IPS-18c (cell line): ENCODE results near the gene CHMP1A.
"Not testable (repeated sequence)": the region's sequence is repeated elsewhere in the genome, so short reads cannot be mapped to it uniquely, and the experiment has no call there.

Experiments used
- H3K4me3 ChIP-seq: 2 replicates; pipeline ENCODE4 v1.7.0; 2013; ENCODE audit warnings: low read depth, mild to moderate bottlenecking, low read length, moderate library complexity; ENCODE audit not compliant: insufficient read depth
- H3K9me3 ChIP-seq: one replicate; pipeline ENCODE4 v1.6.1; 2013; ENCODE audit warnings: mild to moderate bottlenecking, low read length, moderate library complexity; ENCODE audit not compliant: control insufficient read depth, insufficient read depth

The CHMP1A gene

GRCh38 chr16:89670496-89671431, 13.3 kb upstream of the CHMP1A start:
- Histone ChIP-seq H3K9me3 (peaks cover 2% of the 10 kb centered on the region), H3K4me3 (no peak overlapping the region)

- peaks cover 2% of the 10 kb centered on the region for H3K9me3 ChIP-seq
- no peak overlapping the region for H3K4me3 ChIP-seq
Observed at GRCh38 chr16:89669755-89670154, 12.2 kb upstream of the CHMP1A start.

- Histone ChIP-seq H3K9me3 (peaks cover 2% of the 10 kb centered on the region), H3K4me3 (no peak overlapping the region)
Observed at GRCh38 chr16:89668790-89669158, 11.3 kb upstream of the CHMP1A start.

- Histone ChIP-seq H3K4me3 (no peak overlapping the region), H3K9me3 (peaks cover 2% of the 10 kb centered on the region)
Observed at GRCh38 chr16:89667633-89668032, 10.1 kb upstream of the CHMP1A start.

- not testable (repeated sequence) for H3K9me3 ChIP-seq, H3K4me3 ChIP-seq
Observed at GRCh38 chr16:89667000-89667399, 9.5 kb upstream of the CHMP1A start.

- H3K4me3 ChIP-seq, H3K9me3 ChIP-seq: not testable (repeated sequence)
Observed at GRCh38 chr16:89664238-89664637, 6.7 kb upstream of the CHMP1A start.

- H3K4me3 ChIP-seq: no peak overlapping the region
- no peaks in the 10 kb centered on the region for H3K9me3 ChIP-seq
Observed at GRCh38 chr16:89661215-89661614, 3.7 kb upstream of the CHMP1A start.

- Histone ChIP-seq H3K9me3 (no peaks in the 10 kb centered on the region), H3K4me3 (no peak overlapping the region)
Observed at GRCh38 chr16:89660146-89660545, 2.6 kb upstream of the CHMP1A start.

- Histone ChIP-seq H3K4me3 (peak overlapping the region; percentile 89), H3K9me3 (no peaks in the 10 kb centered on the region)
Observed at GRCh38 chr16:89658221-89658879, 842 bp upstream of the CHMP1A start.

GRCh38 chr16:89656435-89657121, 930 bp downstream of the CHMP1A start:
- H3K4me3 ChIP-seq: peak overlapping the region; percentile 89
- no peaks in the 10 kb centered on the region for H3K9me3 ChIP-seq

GRCh38 chr16:89655062-89655643, 2.4 kb downstream of the CHMP1A start:
- Histone ChIP-seq H3K4me3 (no peak overlapping the region), H3K9me3 (no peaks in the 10 kb centered on the region)

GRCh38 chr16:89653656-89654295, 3.7 kb downstream of the CHMP1A start:
- Histone ChIP-seq H3K4me3 (no peak overlapping the region), H3K9me3 (no peaks in the 10 kb centered on the region)

- H3K4me3 ChIP-seq: no peak overlapping the region
- H3K9me3 ChIP-seq: no peaks in the 10 kb centered on the region
Observed at GRCh38 chr16:89651584-89651983, 5.9 kb downstream of the CHMP1A start.

GRCh38 chr16:89646906-89647305, 10.6 kb downstream of the CHMP1A start:
- H3K4me3 ChIP-seq: no peak overlapping the region
- H3K9me3 ChIP-seq: no peaks in the 10 kb centered on the region

GRCh38 chr16:89646270-89646669, 11.2 kb downstream of the CHMP1A start:
- H3K9me3 ChIP-seq: no peaks in the 10 kb centered on the region
- no peak overlapping the region for H3K4me3 ChIP-seq

GRCh38 chr16:89645122-89645521, 12.4 kb downstream of the CHMP1A start:
- no peak overlapping the region for H3K4me3 ChIP-seq
- no peaks in the 10 kb centered on the region for H3K9me3 ChIP-seq

GRCh38 chr16:89643769-89644300, 13.7 kb downstream of the CHMP1A start:
- no peaks in the 10 kb centered on the region for H3K9me3 ChIP-seq
- no peak overlapping the region for H3K4me3 ChIP-seq
